ENCODE results near the gene CLIP1. TPM values are rescaled to one million over a fixed set of nuclear protein-coding genes. Genes with fewer than 3 reads are reported as not detected.

CLIP1 gene
- total and polyA plus RNA-seq, 2 of the 8 experiments (the other 6 are each of a cell fraction or from before 2014, with no cell fraction given), result 19.0 to 27.6 TPM

DNA sequence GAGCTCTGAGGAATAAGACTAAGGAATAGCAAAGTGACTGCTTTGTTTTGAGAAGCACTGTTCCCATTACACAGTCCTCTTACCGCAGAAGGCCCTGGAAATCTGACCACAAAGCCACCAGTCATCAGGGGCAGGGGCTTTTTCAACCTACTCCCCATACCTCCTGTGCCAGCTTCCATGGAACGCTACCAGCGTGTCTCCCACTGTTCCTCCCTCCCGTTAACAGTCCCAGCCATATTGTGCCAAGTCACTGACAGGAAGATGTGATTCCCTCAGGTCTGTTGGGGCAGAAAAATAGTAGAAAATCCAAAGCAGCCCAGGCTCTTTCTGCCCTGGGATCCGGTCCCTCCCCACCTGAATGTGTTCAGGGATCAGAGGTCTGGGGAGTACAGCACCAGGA is 109.5 kb downstream of the CLIP1 start (continued):
- TF ChIP-seq KDM5A (IDR thresholded peaks at IDR 0.05; ENCODE audit: low read length) (no peak), NRF1 (IDR thresholded peaks at IDR 0.05; ENCODE audit: low read depth, low read length) (no peak)

All from H1 (cell line).